B cell (primary cell): ENCODE results near the gene TMEFF1. TPM values are rescaled to one million over a fixed set of nuclear protein-coding genes. Genes with fewer than 3 reads are reported as not detected.

Source experiments
- ATAC-seq: fragments of 200-7000 bp; cut with Tn5 transposase; one replicate; pipeline ENCODE4 v1.10.0; 2021; ENCODE audit warnings: low read depth, mild to moderate bottlenecking, moderate number of reproducible peaks, moderate library complexity
- CTCF ChIA-PET: fragments of 350-600 bp; sonication (Branson Sonifier 250); formaldehyde crosslinking; loops from one replicate; lab custom pipeline; 2021; ENCODE audit warnings: antibody characterized with exemption, inconsistent platforms; lab: Charles Lee
- POLR2A ChIA-PET: fragments of 350-600 bp; sonication (Branson Sonifier 250); formaldehyde crosslinking; loops from one replicate; lab custom pipeline; 2021; ENCODE audit warnings: antibody characterized with exemption; lab: Charles Lee
- DNase-seq: peaks from one replicate; pipeline ENCODE4 v3.0.0; 2013
- H2AFZ ChIP-seq: 2 replicates; pipeline ENCODE4 v1.6.1; 2012; ENCODE audit warnings: mild to moderate bottlenecking, low read depth, low read length; ENCODE audit not compliant: insufficient read depth, poor library complexity, severe bottlenecking
- H3K27ac ChIP-seq, 2 donors: 1 replicate in 1 of 2; 2 replicates in 1 of 2; pipeline ENCODE4 v1.5.1; 2012 to 2013; ENCODE audit warnings: low read length in 2 of 2, mild to moderate bottlenecking in 2 of 2, moderate library complexity in 1 of 2
- H3K27me3 ChIP-seq, 4 experiments: fragments of 200-600 bp in 1 of 4; sonication (generic) in 1 of 4; replicated peaks in 1 of 4; 1 replicate in 2 of 4; 2 replicates in 2 of 4; pipeline versions ENCODE4 v1.6.1 to v1.7.0; 2013 to 2016; ENCODE audit warnings: low read length in 3 of 4, mild to moderate bottlenecking in 2 of 4, mixed read lengths in 1 of 4, moderate library complexity in 1 of 4; ENCODE audit not compliant: insufficient read depth in 4 of 4, control insufficient read depth in 3 of 4; ENCODE audit errors: control extremely low read depth in 1 of 4
- H3K36me3 ChIP-seq, 2 experiments: replicated peaks in 1 of 2; 1 replicate in 1 of 2; 2 replicates in 1 of 2; pipeline versions ENCODE4 v1.6.1 to v1.7.1; 2013; ENCODE audit warnings: low read length in 1 of 2; ENCODE audit not compliant: insufficient read depth in 2 of 2, control insufficient read depth in 1 of 2; ENCODE audit errors: control extremely low read depth in 1 of 2, extremely low read depth in 1 of 2
- H3K4me1 ChIP-seq, 2 donors: fragments of 200-600 bp in 1 of 2; sonication (generic) in 1 of 2; 1 replicate in 1 of 2; 2 replicates in 1 of 2; pipeline versions ENCODE4 v1.5.1 to v1.6.1; 2013 to 2017; ENCODE audit warnings: low read length in 2 of 2; ENCODE audit not compliant: control insufficient read depth in 2 of 2, insufficient read depth in 2 of 2
- H3K4me2 ChIP-seq: replicated peaks from 2 replicates; pipeline ENCODE3; 2012; ENCODE audit warnings: mild to moderate bottlenecking, low read depth, low read length; ENCODE audit not compliant: poor library complexity, severe bottlenecking
- H3K4me3 ChIP-seq, 5 experiments: fragments of 200-600 bp in 1 of 5; sonication (generic) in 1 of 5; 1 replicate in 3 of 5; 2 replicates in 2 of 5; pipeline versions ENCODE4 v1.5.1 to v1.7.0; 2011 to 2016; ENCODE audit warnings: low read length in 4 of 5, mild to moderate bottlenecking in 4 of 5, low read depth in 2 of 5, control low read depth in 1 of 5, moderate library complexity in 1 of 5; ENCODE audit not compliant: insufficient read depth in 1 of 5; ENCODE audit errors: control extremely low read depth in 1 of 5, extremely low read depth in 1 of 5
- H3K79me2 ChIP-seq: fragments of 200-600 bp; sonication (generic); one replicate; pipeline ENCODE4 v1.6.0; 2016; ENCODE audit warnings: low read length; ENCODE audit not compliant: control insufficient read depth, insufficient read depth
- H3K9ac ChIP-seq: fragments of 200-600 bp; sonication (generic); 2 replicates; pipeline ENCODE4 v1.6.1; 2017; ENCODE audit warnings: mild to moderate bottlenecking, low read length, moderate library complexity
- H3K9me3 ChIP-seq, 3 donors: one replicate each; pipeline versions ENCODE4 v1.6.1 to v1.7.1; 2013; ENCODE audit warnings: low read length in 2 of 3; ENCODE audit not compliant: control insufficient read depth in 2 of 3, insufficient read depth in 1 of 3; ENCODE audit errors: control extremely low read depth in 1 of 3
- H4K20me1 ChIP-seq: 2 replicates; pipeline ENCODE4 v1.6.0; 2012; ENCODE audit warnings: mild to moderate bottlenecking, low read length; ENCODE audit not compliant: insufficient read depth, control insufficient read depth, poor library complexity, severe bottlenecking
- H3K27ac Mint-ChIP-seq: one replicate; pipeline ENCODE4 v1.8.0; 2021; ENCODE audit warnings: mixed read lengths
- H3K27me3 Mint-ChIP-seq: one replicate; pipeline ENCODE4 v1.8.0; 2021; ENCODE audit warnings: mixed read lengths
- H3K4me1 Mint-ChIP-seq: one replicate; pipeline ENCODE4 v1.8.0; 2021; ENCODE audit warnings: mixed read lengths
- H3K4me3 Mint-ChIP-seq: one replicate; pipeline ENCODE4 v1.8.0; 2021; ENCODE audit warnings: mixed read lengths
- H3K9me3 Mint-ChIP-seq: one replicate; pipeline ENCODE4 v1.8.0; 2022; ENCODE audit warnings: mixed read lengths; ENCODE audit not compliant: insufficient read depth
- CTCF ChIP-seq: fragments of 200-600 bp; IDR thresholded peaks from one replicate; pipeline ENCODE4 v1.8.0; 2022; ENCODE audit warnings: antibody characterized with exemption, mild to moderate bottlenecking
- EZH2 ChIP-seq: IDR thresholded peaks from 2 replicates; pipeline ENCODE4 v1.6.1; 2012; ENCODE audit warnings: borderline replicate concordance, low read depth, mild to moderate bottlenecking, moderate library complexity, low read length; ENCODE audit not compliant: insufficient read depth, poor library complexity, severe bottlenecking
- WGBS: methylation state at CpG from one replicate; pipeline ENCODE4 v1.1.5; 2013; ENCODE audit warnings: missing lambda C conversion rate; ENCODE audit not compliant: insufficient coverage; 5-methylcytosine and 5-hydroxymethylcytosine counted together
- intact Hi-C: fragments of 100-400 bp; cut with micrococcal nuclease; formaldehyde crosslinking; loops from one replicate; pipeline ENCODE4 v1.10.0; 2022
- polyA plus RNA-seq: library from polyadenylated mRNA; depleted of rRNA; stranded (reverse); fragments of >200 nt; gene quantifications from 2 replicates; pipeline ENCODE4 v1.2.3, GENCODE V29; 2012
- total RNA-seq, 2 donors: library from RNA; stranded (reverse); fragments of 120-200 nt in 1 of 2; gene quantifications; 1 replicate in 1 of 2; 2 replicates in 1 of 2; pipeline versions ENCODE4 v1.2.3 to v1.2.4, GENCODE V29; 2013 to 2022

TMEFF1 gene
- total and polyA plus RNA-seq, 2 donors (not counting 1 experiment from before 2014, with no cell fraction given), result not detected

- peak overlapping the region; percentile 73 for H2AFZ ChIP-seq
- peak overlapping the region in 3 of 5 experiments; percentile 15 to 52 (median 47) for H3K4me3 ChIP-seq
- no peak overlapping the region for H3K27ac Mint-ChIP-seq
Measured at GRCh38 chr9:100472268-100472667, 681 bp upstream of the TMEFF1 start.

More at GRCh38 chr9:100472268-100472667, 681 bp upstream of the TMEFF1 start:
- Mint-ChIP-seq H3K9me3 (no peaks in the 10 kb centered on the region), H3K27me3 (peaks cover 41% of the 10 kb centered on the region), H3K4me1 (peaks cover 8% of the 10 kb centered on the region), H3K4me3 (peak overlapping the region; percentile 67)
- Histone ChIP-seq H4K20me1 (no peaks in the 10 kb centered on the region), H3K4me1 (peaks cover 15 to 16% of the 10 kb centered on the region in 2 donors), H3K27ac (no peak overlapping the region), H3K9me3 (peaks cover 0 to 6% (median 0%) of the 10 kb centered on the region in 3 donors), H3K79me2 (no peaks in the 10 kb centered on the region), H3K4me2 (peak overlapping the region; percentile 99), H3K27me3 (peaks cover 0 to 30% (median 11%) of the 10 kb centered on the region in 4 experiments), H3K9ac (peak overlapping the region; percentile 43), H3K36me3 (no peaks in the 10 kb centered on the region)
- ChIA-PET POLR2A (no interaction called here), CTCF (interaction anchor here (0.9 kb wide), 1 partner anchor 35 kb away, joined by 4 read pairs; no protein-coding TSS in a partner anchor)
- DNase-seq (no peak), ATAC-seq (no peak)
- WGBS, result no CpG with 5 or more reads among the region's 3 CpGs
- intact Hi-C loops, result no loop called here
- TF ChIP-seq CTCF (no peak), EZH2 (peak; percentile 44)
